Stimulated activated naive CD8-positive, alpha-beta T cell treated with anti-CD3 and anti-CD28 coated beads, Interleukin-15, amount 100 ng/mL, for 72 hours (primary cell): ENCODE measurements around the gene CLK3.

Source experiments
- ATAC-seq: fragments of 150-1000 bp; cut with Tn5 transposase; 2 replicates; pipeline ENCODE4 v1.10.0; 2021; ENCODE audit warnings: mild to moderate bottlenecking, moderate library complexity
- DNase-seq, 2 donors: peaks; one replicate each; pipeline ENCODE4 v3.0.0; 2021 to 2022
- H3K27ac Mint-ChIP-seq, 2 donors: one replicate each; pipeline ENCODE4 v1.8.0; 2022; ENCODE audit warnings: mild to moderate bottlenecking in 2 of 2, mixed read lengths in 2 of 2, moderate library complexity in 2 of 2
- H3K27me3 Mint-ChIP-seq: one replicate; pipeline ENCODE4 v1.8.0; 2022; ENCODE audit warnings: mixed read lengths
- H3K4me1 Mint-ChIP-seq: one replicate; pipeline ENCODE4 v1.8.0; 2022; ENCODE audit warnings: mild to moderate bottlenecking, mixed read lengths
- H3K4me3 Mint-ChIP-seq, 2 donors: one replicate each; pipeline ENCODE4 v1.8.0; 2022; ENCODE audit warnings: mild to moderate bottlenecking in 2 of 2, mixed read lengths in 2 of 2, moderate library complexity in 1 of 2
- H3K9me3 Mint-ChIP-seq, 2 donors: one replicate each; pipeline ENCODE4 v1.8.0; 2022; ENCODE audit warnings: mixed read lengths in 2 of 2

The CLK3 gene

GRCh38 chr15:74612677-74613076 lies 3.0 kb upstream of the CLK3 start:
- Mint-ChIP-seq H3K27me3 (no peaks in the 10 kb centered on the region), H3K4me3 (no peak overlapping the region), H3K27ac (no peak overlapping the region), H3K4me1 (peaks cover 32% of the 10 kb centered on the region), H3K9me3 (no peaks in the 10 kb centered on the region)
- ATAC-seq (no peak), DNase-seq (no peak)

DNA sequence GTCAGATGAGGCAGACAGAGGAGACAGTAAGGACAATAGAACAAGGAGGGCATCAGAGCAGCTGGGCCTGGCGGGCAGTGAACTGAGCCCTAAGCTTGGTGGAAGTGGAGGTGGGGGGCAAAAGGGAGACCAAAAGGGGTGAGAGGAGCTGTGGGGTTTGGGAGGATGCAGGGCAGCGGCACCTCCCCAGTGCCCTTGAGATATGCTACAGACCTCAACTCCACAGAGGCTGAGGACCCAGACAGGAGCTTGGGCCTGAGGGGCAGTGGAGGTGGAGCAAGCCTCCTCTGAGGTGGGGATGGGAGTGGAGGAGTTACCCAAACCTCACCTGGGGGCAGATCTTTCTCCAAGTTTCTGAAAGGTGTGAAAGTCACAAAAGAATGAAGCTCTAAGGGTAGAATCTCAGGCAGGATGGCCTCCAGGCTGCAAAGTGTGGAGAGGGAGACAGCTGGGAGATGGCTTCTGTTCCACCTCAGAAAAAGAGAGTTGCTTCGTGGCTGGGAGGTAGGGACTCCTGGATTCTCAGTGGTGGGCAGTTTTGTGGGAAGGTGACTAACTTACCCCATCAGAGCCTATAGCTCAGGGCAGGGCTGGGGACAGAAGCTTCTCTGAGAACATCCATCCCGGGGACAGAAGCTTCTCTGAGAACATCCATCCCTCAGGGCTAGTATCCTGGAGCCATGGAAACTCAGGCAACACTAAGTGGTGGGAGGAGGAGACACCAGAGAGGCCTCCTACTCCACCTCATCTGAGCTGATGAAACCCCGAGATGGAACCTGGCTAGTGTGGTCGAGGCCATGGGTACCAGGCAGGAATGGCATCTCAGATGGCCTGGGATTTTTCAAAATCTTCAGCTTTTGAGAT lies 2.3 kb upstream of the CLK3 start:
- H3K9me3 Mint-ChIP-seq: no peaks in the 10 kb centered on the region
- H3K27me3 Mint-ChIP-seq: no peaks in the 10 kb centered on the region
- peak overlapping the region; percentile 3 to 27 for H3K4me3 Mint-ChIP-seq
- H3K27ac Mint-ChIP-seq: peak overlapping the region in 1 of 2 donors; percentile 12
- H3K4me1 Mint-ChIP-seq: peaks cover 38% of the 10 kb centered on the region
- no peak for DNase-seq
- no peak for ATAC-seq

DNA sequence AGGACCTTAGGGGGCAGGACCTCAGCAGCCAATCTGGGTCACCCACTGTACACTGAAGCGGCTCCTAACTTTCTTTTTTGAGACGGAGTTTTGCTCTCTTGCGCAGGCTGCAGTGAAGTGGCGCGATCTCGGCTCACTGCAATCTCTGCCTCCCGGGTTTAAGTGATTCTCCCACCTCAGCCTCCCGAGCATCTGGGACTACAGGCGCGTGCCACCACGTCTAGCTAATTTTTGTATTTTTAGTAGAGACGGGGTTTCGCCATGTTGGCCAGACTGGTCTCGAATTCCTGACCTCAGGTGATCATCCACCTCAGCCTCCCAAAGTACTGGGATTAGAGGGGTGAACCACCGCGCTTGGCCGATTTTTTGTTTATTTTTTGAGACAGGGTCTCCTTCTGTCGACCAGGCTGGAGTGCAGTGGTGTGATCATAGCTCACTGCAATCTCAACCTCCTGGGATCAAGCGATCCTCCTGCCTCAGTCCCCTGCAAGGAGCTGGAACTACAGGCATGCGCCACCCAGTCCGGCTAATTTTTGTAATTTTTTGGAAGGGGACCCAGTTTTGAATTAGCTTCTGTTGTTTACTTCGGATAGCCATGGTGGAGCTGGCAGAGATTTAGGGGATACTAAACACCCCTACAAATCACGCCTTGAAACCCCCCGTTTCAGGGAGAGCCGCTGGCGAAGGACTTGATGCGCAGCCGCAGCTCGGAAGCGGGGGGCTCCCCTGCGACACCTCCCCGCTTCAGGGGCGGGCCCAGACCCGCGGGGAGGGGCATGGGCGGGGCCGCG lies 1.5 kb upstream of the CLK3 start:
- Mint-ChIP-seq H3K27ac (peak overlapping the region in 1 of 2 donors; percentile 74), H3K4me1 (peaks cover 47% of the 10 kb centered on the region), H3K4me3 (peak overlapping the region; percentile 64 to 97), H3K9me3 (no peaks in the 10 kb centered on the region), H3K27me3 (no peaks in the 10 kb centered on the region)
- DNase-seq (no peak), ATAC-seq (no peak)

DNA sequence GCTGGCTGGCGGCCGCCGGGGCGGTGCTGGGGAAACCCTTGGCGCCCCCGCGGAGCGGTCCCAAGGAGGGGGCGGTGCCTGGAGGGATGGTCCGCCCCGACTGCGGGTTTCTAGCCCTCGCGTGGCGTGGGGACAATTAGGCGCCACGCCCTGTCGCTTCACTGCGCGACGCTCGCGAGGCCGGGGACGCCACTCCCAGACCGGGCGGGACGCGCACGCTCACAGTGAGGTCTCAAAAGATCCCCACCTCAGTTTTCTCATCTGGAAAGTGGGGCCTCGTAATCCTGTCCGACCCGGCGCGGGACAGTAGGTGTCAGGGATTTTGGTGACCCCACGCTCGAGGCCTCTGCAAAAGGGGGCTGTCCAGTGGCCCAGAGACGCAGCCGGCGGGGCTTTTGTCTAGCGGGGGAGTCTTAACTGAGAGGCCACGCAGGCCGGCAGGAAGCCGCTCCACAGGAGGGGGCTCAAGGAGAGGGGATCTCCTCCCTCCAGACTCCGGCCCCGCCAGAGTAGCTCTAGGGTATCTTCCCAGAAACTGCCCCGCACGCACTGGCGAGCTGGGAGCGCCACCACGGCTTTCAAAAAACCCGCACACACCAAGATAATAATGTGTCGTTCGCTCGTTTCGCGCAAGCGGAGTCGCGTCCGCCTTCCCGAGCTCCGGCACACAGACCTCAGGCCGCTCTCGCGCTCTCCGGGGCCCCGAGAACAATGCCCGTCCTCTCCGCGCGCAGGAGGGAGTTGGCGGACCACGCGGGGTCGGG lies 710 bp upstream of the CLK3 start:
- peak; percentile 66 for ATAC-seq
- peak overlapping the region; percentile 95 to 98 for H3K27ac Mint-ChIP-seq

DNA sequence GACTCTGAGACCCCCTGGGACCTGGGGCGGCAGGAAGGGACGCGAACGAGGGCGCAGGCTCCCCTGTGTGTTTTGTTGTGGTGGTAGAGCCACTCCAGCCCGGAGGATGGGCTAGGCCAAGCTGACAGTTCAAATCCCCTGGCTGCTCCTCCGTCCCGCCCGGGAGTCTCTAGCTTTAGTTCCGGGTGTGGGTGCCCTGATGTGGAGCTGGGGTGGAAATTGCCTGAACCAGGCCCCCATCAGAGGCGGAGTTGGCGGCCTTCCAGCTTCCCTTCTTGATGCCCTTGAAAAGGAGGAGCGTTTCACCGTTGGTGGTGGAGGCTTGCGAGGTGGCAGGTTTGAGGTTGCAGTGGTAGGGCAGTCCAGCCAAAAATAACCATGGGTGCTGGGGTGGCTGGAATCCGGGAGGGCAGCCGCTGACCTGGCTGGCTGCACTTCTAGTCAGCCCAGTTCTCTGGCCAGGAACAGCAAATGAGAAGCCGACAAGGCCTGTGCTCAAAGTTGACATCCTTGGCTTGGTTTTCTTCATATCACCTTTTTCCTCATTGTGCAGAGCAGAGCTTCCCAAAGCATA lies 817 bp downstream of the CLK3 start:
- H3K27ac Mint-ChIP-seq: peak overlapping the region; percentile 97 to 99
- H3K9me3 Mint-ChIP-seq: no peaks in the 10 kb centered on the region
- no peak for ATAC-seq
- H3K27me3 Mint-ChIP-seq: no peaks in the 10 kb centered on the region
- DNase-seq: peak; percentile 38 to 61
- peak overlapping the region; percentile 96 to 97 for H3K4me3 Mint-ChIP-seq
- peaks cover 70% of the 10 kb centered on the region for H3K4me1 Mint-ChIP-seq

More for the DNA sequence above, 710 bp upstream of the CLK3 start:
- Mint-ChIP-seq H3K27me3 (no peaks in the 10 kb centered on the region), H3K4me1 (peaks cover 55% of the 10 kb centered on the region), H3K9me3 (no peaks in the 10 kb centered on the region), H3K4me3 (peak overlapping the region; percentile 96 to 97)
- peak; percentile 85 to 87 for DNase-seq

- no peaks in the 10 kb centered on the region for H3K9me3 Mint-ChIP-seq
Measured at GRCh38 chr15:74616996-74617395, 1.4 kb downstream of the CLK3 start.

GRCh38 chr15:74618841-74619596 lies 3.4 kb downstream of the CLK3 start:
- Mint-ChIP-seq H3K27ac (peak overlapping the region in 1 of 2 donors; percentile 86), H3K4me1 (peaks cover 73% of the 10 kb centered on the region), H3K9me3 (no peaks in the 10 kb centered on the region), H3K4me3 (peak overlapping the region in 1 of 2 donors; percentile 14), H3K27me3 (no peaks in the 10 kb centered on the region)
- DNase-seq (no peak), ATAC-seq (no peak)

More at GRCh38 chr15:74616996-74617395, 1.4 kb downstream of the CLK3 start:
- Mint-ChIP-seq H3K4me3 (peak overlapping the region; percentile 96 to 97), H3K27me3 (no peaks in the 10 kb centered on the region), H3K27ac (peak overlapping the region; percentile 97 to 99), H3K4me1 (peaks cover 75% of the 10 kb centered on the region)
- no peak for DNase-seq
- no peak for ATAC-seq

GRCh38 chr15:74619916-74620635 lies 4.4 kb downstream of the CLK3 start:
- Mint-ChIP-seq H3K4me3 (no peak overlapping the region), H3K4me1 (peaks cover 80% of the 10 kb centered on the region), H3K9me3 (no peaks in the 10 kb centered on the region), H3K27me3 (no peaks in the 10 kb centered on the region), H3K27ac (peak overlapping the region in 1 of 2 donors; percentile 86)
- DNase-seq: no peak
- no peak for ATAC-seq

- Mint-ChIP-seq H3K27ac (peak overlapping the region; percentile 66 to 97), H3K4me1 (peaks cover 88% of the 10 kb centered on the region)
Measured at GRCh38 chr15:74620636-74621545, 5.3 kb downstream of the CLK3 start.

DNA sequence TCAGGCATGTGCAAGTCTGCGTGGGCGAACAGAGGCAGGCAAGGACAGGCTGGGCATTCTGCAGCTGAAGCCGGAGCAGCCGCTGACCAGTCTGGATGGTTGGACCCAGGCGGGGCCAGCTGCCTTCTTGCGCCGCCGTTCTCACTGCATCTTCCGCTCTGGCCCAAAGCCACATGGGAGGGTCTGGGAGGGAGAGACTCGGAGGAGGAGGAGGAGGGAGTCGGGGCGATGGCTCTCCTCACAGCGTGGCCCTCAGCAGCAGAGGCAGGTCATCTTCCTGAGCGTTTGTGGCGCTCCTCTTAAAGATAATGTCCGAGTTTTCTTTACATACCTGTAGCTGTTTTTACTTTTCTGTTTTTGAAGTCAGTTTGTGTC lies 5.9 kb downstream of the CLK3 start:
- Mint-ChIP-seq H3K27me3 (no peaks in the 10 kb centered on the region), H3K4me3 (no peak overlapping the region), H3K27ac (peak overlapping the region in 1 of 2 donors; percentile 97), H3K9me3 (no peaks in the 10 kb centered on the region), H3K4me1 (peaks cover 91% of the 10 kb centered on the region)
- ATAC-seq (no peak), DNase-seq (no peak)

More at GRCh38 chr15:74620636-74621545, 5.3 kb downstream of the CLK3 start:
- Mint-ChIP-seq H3K9me3 (no peaks in the 10 kb centered on the region), H3K27me3 (no peaks in the 10 kb centered on the region), H3K4me3 (no peak overlapping the region)
- ATAC-seq (peak; percentile 92), DNase-seq (peak; percentile 73 to 81)

DNA sequence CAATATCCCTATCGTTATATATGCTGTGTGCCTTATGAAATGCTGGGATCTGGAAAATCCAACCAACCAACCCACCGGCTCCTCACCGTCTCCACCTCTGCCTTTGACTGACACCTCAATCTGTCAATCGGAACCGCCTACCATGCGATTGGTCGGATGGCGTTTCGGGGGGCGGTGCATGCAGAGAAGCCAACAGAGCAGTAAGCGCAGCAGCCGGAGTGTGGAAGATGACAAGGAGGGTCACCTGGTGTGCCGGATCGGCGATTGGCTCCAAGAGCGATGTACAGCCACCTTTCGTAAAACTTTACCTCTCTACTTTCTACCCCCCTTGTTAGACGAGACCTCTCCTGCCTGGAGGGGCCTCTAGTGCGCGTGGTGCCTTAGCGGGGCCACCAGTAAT lies 6.3 kb downstream of the CLK3 start:
- Mint-ChIP-seq H3K27ac (peak overlapping the region in 1 of 2 donors; percentile 72), H3K4me1 (peaks cover 91% of the 10 kb centered on the region), H3K9me3 (no peaks in the 10 kb centered on the region), H3K4me3 (no peak overlapping the region), H3K27me3 (no peaks in the 10 kb centered on the region)
- DNase-seq (no peak), ATAC-seq (no peak)

GRCh38 chr15:74622758-74623157 lies 7.1 kb downstream of the CLK3 start:
- Mint-ChIP-seq H3K27ac (no peak overlapping the region), H3K4me3 (no peak overlapping the region), H3K4me1 (peaks cover 91% of the 10 kb centered on the region), H3K9me3 (no peaks in the 10 kb centered on the region), H3K27me3 (no peaks in the 10 kb centered on the region)
- ATAC-seq: no peak
- no peak for DNase-seq

DNA sequence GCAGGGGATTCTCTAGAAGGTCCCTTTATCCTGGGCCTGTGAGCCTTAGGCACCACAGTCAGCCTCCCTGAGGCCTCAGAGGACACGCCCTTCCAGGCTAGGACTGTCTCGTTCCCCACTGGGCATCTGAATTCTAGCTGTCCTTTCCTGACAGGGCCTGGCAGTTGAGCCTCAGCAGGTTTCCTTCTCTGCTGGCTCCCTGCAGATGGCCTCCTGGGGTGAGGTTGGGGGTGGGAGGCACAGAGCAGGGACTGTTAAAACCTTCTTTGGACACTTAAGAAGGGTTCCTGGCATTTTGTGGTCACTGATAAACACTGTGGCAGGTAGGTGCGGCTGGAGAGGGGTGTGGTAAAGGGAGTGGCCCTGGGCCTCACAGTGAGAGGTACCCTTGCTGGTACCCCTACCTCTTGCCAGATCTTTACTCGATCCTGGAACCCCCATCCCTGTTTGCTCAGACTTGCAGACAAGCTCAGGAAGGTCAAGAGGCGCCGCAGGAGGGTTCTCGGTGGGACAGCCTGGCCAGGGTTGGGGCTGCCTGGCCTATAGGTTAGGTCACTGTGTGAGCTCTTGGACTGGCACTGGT lies 8.5 kb downstream of the CLK3 start:
- Mint-ChIP-seq H3K4me3 (no peak overlapping the region), H3K27ac (peak overlapping the region in 1 of 2 donors; percentile 93), H3K4me1 (peaks cover 91% of the 10 kb centered on the region), H3K27me3 (no peaks in the 10 kb centered on the region), H3K9me3 (no peaks in the 10 kb centered on the region)
- DNase-seq (no peak), ATAC-seq (no peak)
